Fibroblast of lung (primary cell): ENCODE measurements around the gene COL27A1.

ENCODE experiments used
- CTCF ChIP-seq, 2 donors: IDR thresholded peaks in 1 of 2; conservative IDR thresholded peaks in 1 of 2; 1 replicate in 1 of 2; 2 replicates in 1 of 2; pipeline ENCODE4 v1.5.1; 2011 to 2012; ENCODE audit warnings: low read length in 2 of 2, control low read depth in 1 of 2, inconsistent platforms in 1 of 2, low read depth in 1 of 2, mild to moderate bottlenecking in 1 of 2
- EZH2 ChIP-seq: IDR thresholded peaks from 2 replicates; pipeline ENCODE4 v1.5.1; 2012; ENCODE audit warnings: low read length, control low read depth, mild to moderate bottlenecking; ENCODE audit errors: missing control alignments

GRCh38 chr9:114228016-114228808, 72.9 kb downstream of the COL27A1 start:
- TF ChIP-seq CTCF (conservative IDR thresholded peaks at IDR 0.05 in 1 of 2, IDR thresholded peaks at IDR 0.05 in 1 of 2; ENCODE audit: low read depth in 1 of 2, low read length in 2 of 2) (no peak), EZH2 (no peak)
